CD4-positive, CD25-positive, alpha-beta regulatory T cell (primary cell): ENCODE data around the gene RASL11B. TPM values are rescaled to one million over a fixed set of nuclear protein-coding genes. Genes with fewer than 3 reads are reported as not detected.

Source experiments
- ATAC-seq, 2 donors: fragments of 150-1000 bp; cut with Tn5 transposase; one replicate each; pipeline ENCODE4 v1.10.0; 2021; ENCODE audit warnings: low read depth in 2 of 2, moderate number of reproducible peaks in 2 of 2, moderate library complexity in 1 of 2
- DNase-seq, 3 donors: peaks; one replicate each; pipeline versions ENCODE4 v3.0.0 to v3.0.0-alpha.2; 2012 to 2022; ENCODE audit warnings: mixed read lengths in 1 of 3
- H3K27ac ChIP-seq: one replicate; pipeline ENCODE4 v1.7.0; 2013; ENCODE audit warnings: mild to moderate bottlenecking, low read length; ENCODE audit not compliant: insufficient read depth, poor library complexity, severe bottlenecking
- H3K27me3 ChIP-seq: one replicate; pipeline ENCODE4 v1.7.0; 2013; ENCODE audit warnings: low read length; ENCODE audit not compliant: control insufficient read depth, insufficient read depth
- H3K36me3 ChIP-seq: one replicate; pipeline ENCODE4 v1.7.0; 2013; ENCODE audit warnings: mild to moderate bottlenecking, low read length, moderate library complexity; ENCODE audit not compliant: control insufficient read depth, insufficient read depth
- H3K4me1 ChIP-seq: 2 replicates; pipeline ENCODE4 v1.7.0; 2013; ENCODE audit warnings: mild to moderate bottlenecking, low read length; ENCODE audit not compliant: insufficient read depth, control insufficient read depth, poor library complexity, severe bottlenecking
- H3K4me3 ChIP-seq: one replicate; pipeline ENCODE4 v1.7.0; 2013; ENCODE audit warnings: low read depth, mild to moderate bottlenecking, low read length, moderate library complexity
- H3K9me3 ChIP-seq, 2 experiments: 1 replicate in 1 of 2; 2 replicates in 1 of 2; pipeline ENCODE4 v1.7.0; 2013; ENCODE audit warnings: low read length in 2 of 2, mild to moderate bottlenecking in 1 of 2, moderate library complexity in 1 of 2; ENCODE audit not compliant: control insufficient read depth in 2 of 2
- H3K27ac Mint-ChIP-seq, 3 donors: one replicate each; pipeline ENCODE4 v1.8.0; 2020 to 2022; ENCODE audit warnings: mild to moderate bottlenecking in 3 of 3, mixed read lengths in 3 of 3, moderate library complexity in 2 of 3
- H3K27me3 Mint-ChIP-seq: one replicate; pipeline ENCODE4 v1.8.0; 2022; ENCODE audit warnings: mild to moderate bottlenecking, mixed read lengths
- H3K36me3 Mint-ChIP-seq: one replicate; pipeline ENCODE4 v1.8.0; 2020; ENCODE audit warnings: mixed read lengths
- H3K4me1 Mint-ChIP-seq, 4 donors: one replicate each; pipeline ENCODE4 v1.8.0; 2020 to 2022; ENCODE audit warnings: mixed read lengths in 4 of 4, mild to moderate bottlenecking in 1 of 4
- H3K4me3 Mint-ChIP-seq, 4 donors: one replicate each; pipeline ENCODE4 v1.8.0; 2020 to 2022; ENCODE audit warnings: mild to moderate bottlenecking in 4 of 4, mixed read lengths in 4 of 4, moderate library complexity in 3 of 4
- H3K9me3 Mint-ChIP-seq, 7 donors: one replicate each; pipeline ENCODE4 v1.8.0; 2020 to 2022; ENCODE audit warnings: mixed read lengths in 7 of 7, mild to moderate bottlenecking in 3 of 7, moderate library complexity in 2 of 7
- polyA plus RNA-seq, 4 donors: library from polyadenylated mRNA; unstranded; fragments of 300-500 nt; fragmentation: Illumina TruSeq; gene quantifications; one replicate each; pipeline ENCODE4 v1.2.3, GENCODE V29; 2021
- total RNA-seq: library from RNA; stranded (reverse); gene quantifications from one replicate; pipeline ENCODE4 v1.2.3, GENCODE V29; 2022

The RASL11B gene
- total and polyA plus RNA-seq, 5 donors from 2014 or later, result 0.22 to 0.30 TPM; not detected in 3

DNA sequence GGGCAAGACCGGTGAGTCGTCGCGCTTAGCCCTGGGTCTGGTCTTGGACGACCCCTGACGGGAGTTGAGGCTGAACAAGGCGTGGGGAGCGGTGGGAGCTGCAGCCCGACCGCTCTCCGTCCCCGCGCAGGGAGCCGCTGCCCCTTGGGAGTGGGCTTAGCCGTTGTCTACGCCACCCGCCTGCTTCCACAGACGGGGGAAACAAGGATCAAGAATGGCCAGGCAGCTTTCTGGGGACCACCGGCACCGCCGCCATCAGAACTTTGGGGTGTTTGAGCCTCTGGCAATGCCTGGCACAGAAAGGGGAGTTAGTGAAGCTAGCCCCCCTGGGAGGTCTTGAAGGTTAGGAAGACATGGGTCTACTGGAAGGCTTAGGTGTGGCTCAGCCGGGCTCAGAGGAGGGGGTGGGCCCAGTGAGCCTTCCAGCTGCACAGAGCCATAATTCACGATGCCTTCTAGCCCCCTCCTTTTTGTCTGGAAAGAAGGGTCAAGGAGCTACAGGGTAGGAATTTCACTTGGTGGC, 583 bp downstream of the RASL11B start:
- peaks cover 46% of the 10 kb centered on the region for H3K27me3 Mint-ChIP-seq
- ATAC-seq (no peak), DNase-seq (no peak)
- no peaks in the 10 kb centered on the region for H3K9me3 ChIP-seq
- no peak overlapping the region for H3K4me3 ChIP-seq
- no peak overlapping the region for H3K27ac Mint-ChIP-seq
- peaks cover 0 to 17% (median 7%) of the 10 kb centered on the region in 4 donors for H3K4me1 Mint-ChIP-seq
- H3K4me3 Mint-ChIP-seq, result peak overlapping the region; percentile 38 to 81 (median 64)
- peaks cover 3% of the 10 kb centered on the region for H3K36me3 Mint-ChIP-seq
- no peak overlapping the region for H3K27ac ChIP-seq
- H3K27me3 ChIP-seq, result peaks cover 10% of the 10 kb centered on the region
- peaks cover 14% of the 10 kb centered on the region for H3K4me1 ChIP-seq
- H3K9me3 Mint-ChIP-seq, result peaks cover 0 to 12% (median 0%) of the 10 kb centered on the region in 7 donors
- no peaks in the 10 kb centered on the region for H3K36me3 ChIP-seq

DNA sequence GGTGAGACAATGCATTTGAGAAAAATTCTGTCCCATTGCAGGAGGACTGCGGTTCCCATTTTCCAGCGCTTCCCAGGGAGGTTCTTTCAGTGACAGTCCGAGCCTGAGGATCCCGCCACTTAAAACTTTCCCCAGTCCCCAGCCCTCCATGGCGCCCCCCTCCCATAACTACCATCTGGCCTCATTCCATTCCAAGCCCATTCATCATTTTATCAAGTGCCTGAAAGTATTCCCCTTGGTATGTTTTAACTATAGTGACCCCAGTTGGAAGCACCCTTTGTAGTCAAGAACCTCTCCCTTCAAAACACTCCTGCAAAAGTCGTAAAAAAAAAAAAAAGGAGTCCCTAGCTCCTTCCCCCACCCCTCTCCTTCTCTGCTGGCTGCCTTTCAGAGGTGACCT, 1.2 kb downstream of the RASL11B start:
- Histone ChIP-seq H3K4me3 (no peak overlapping the region), H3K27me3 (peaks cover 9% of the 10 kb centered on the region), H3K9me3 (no peaks in the 10 kb centered on the region), H3K27ac (no peak overlapping the region), H3K4me1 (peaks cover 14% of the 10 kb centered on the region), H3K36me3 (no peaks in the 10 kb centered on the region)
- DNase-seq, result no peak
- Mint-ChIP-seq H3K27ac (no peak overlapping the region), H3K4me1 (peaks cover 0 to 17% (median 7%) of the 10 kb centered on the region in 4 donors), H3K27me3 (peaks cover 40% of the 10 kb centered on the region), H3K4me3 (peak overlapping the region in 3 of 4 donors; percentile 52 to 81 (median 64)), H3K36me3 (peaks cover 3% of the 10 kb centered on the region), H3K9me3 (peaks cover 0 to 7% (median 0%) of the 10 kb centered on the region in 7 donors)
- no peak for ATAC-seq

DNA sequence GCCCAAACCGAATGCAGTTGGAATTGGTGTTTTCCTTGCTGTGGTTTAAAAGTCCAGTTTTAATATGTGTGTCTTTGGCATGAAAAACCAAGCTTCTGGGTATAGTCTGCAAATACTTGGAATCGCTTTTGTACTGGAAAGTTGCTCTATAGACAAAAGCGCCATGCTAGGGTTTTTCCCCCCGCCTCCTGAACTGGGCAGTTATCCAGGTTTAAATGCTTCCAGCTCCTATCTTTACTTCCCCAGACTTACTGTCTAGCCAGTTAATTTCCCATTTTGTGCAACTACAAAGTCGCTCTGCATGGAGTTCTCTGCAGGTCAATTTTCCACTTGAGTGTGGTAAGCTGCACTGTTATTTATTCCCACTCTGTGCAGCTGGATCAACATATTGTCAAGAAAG, 2.7 kb downstream of the RASL11B start:
- H3K9me3 Mint-ChIP-seq, result peaks cover 0 to 3% (median 0%) of the 10 kb centered on the region in 7 donors
- Histone ChIP-seq H3K4me3 (no peak overlapping the region), H3K4me1 (peaks cover 14% of the 10 kb centered on the region), H3K27me3 (peaks cover 7% of the 10 kb centered on the region), H3K27ac (no peak overlapping the region), H3K36me3 (no peaks in the 10 kb centered on the region), H3K9me3 (no peaks in the 10 kb centered on the region)
- no peak for DNase-seq
- no peak for ATAC-seq
- H3K27me3 Mint-ChIP-seq, result peaks cover 36% of the 10 kb centered on the region
- peaks cover 0 to 17% (median 7%) of the 10 kb centered on the region in 4 donors for H3K4me1 Mint-ChIP-seq
- peaks cover 3% of the 10 kb centered on the region for H3K36me3 Mint-ChIP-seq
- no peak overlapping the region for H3K27ac Mint-ChIP-seq
- H3K4me3 Mint-ChIP-seq, result peak overlapping the region in 1 of 4 donors; percentile 53

DNA sequence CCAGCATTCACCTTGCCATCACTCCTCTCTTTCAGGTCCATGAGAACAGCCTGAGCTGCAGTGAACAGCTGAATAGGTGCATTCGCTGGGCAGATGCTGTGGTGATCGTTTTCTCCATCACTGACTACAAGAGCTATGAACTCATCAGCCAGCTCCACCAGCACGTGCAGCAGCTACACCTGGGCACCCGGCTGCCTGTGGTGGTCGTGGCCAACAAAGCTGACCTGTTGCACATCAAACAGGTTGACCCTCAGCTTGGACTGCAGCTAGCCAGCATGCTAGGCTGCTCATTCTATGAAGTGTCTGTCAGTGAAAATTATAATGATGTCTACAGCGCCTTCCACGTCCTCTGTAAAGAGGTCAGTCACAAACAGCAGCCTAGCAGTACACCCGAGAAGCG, 3.2 kb downstream of the RASL11B start:
- Mint-ChIP-seq H3K36me3 (peaks cover 3% of the 10 kb centered on the region), H3K27me3 (peaks cover 31% of the 10 kb centered on the region), H3K4me1 (peaks cover 0 to 17% (median 7%) of the 10 kb centered on the region in 4 donors), H3K4me3 (no peak overlapping the region), H3K9me3 (peaks cover 0 to 3% (median 0%) of the 10 kb centered on the region in 7 donors), H3K27ac (no peak overlapping the region)
- DNase-seq, result no peak
- ATAC-seq, result no peak
- Histone ChIP-seq H3K9me3 (no peaks in the 10 kb centered on the region), H3K27ac (no peak overlapping the region), H3K4me3 (no peak overlapping the region), H3K36me3 (no peaks in the 10 kb centered on the region), H3K27me3 (peaks cover 7% of the 10 kb centered on the region), H3K4me1 (peaks cover 14% of the 10 kb centered on the region)

DNA sequence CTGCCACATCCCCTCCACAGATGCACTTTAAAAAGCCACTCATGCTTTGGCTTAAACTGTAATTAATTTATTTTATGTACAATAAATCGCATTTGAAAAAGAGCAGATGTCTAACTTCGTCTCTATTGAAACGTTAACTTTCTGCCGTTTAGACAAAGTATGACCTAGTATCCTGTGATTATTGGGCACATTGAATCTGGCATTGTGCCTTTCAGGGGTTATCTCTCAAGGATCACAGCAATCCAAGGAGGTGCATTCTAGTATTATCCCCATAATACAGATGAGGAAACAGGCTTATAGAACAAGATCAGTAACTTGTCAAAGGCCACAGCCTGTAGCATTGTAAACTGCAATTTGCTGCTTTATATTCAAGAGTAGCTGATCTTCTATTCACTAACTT, 4.6 kb downstream of the RASL11B start:
- ATAC-seq, result no peak
- H3K4me3 ChIP-seq, result no peak overlapping the region
- H3K9me3 Mint-ChIP-seq, result no peaks in the 10 kb centered on the region
- no peak overlapping the region for H3K27ac Mint-ChIP-seq
- peaks cover 0 to 9% (median 3%) of the 10 kb centered on the region in 4 donors for H3K4me1 Mint-ChIP-seq
- H3K36me3 ChIP-seq, result no peaks in the 10 kb centered on the region
- peaks cover 18% of the 10 kb centered on the region for H3K27me3 Mint-ChIP-seq
- no peak for DNase-seq
- H3K27me3 ChIP-seq, result peaks cover 7% of the 10 kb centered on the region
- no peaks in the 10 kb centered on the region for H3K9me3 ChIP-seq
- H3K27ac ChIP-seq, result no peak overlapping the region
- peaks cover 13% of the 10 kb centered on the region for H3K36me3 Mint-ChIP-seq
- H3K4me3 Mint-ChIP-seq, result no peak overlapping the region
- H3K4me1 ChIP-seq, result peaks cover 9% of the 10 kb centered on the region

DNA sequence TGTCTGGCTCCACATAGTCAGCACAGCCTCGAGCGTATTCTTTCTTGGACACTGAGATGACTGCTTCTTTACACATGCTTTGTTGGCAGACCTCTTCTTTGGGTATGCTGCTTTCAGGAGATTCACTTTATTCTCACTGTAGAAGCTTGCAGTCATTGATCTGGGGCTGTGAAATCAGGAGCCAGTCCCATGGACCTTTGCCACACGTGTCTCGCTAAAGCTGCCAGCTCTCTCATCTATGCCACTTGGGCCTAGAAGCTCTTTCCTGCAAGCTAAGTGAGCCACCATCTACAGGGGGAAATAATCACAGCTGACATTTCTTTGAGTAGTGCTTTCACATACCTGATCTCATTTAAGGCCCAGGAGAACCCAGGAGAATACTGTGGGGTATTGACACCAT, 5.0 kb downstream of the RASL11B start:
- Histone ChIP-seq H3K36me3 (no peaks in the 10 kb centered on the region), H3K4me1 (peaks cover 6% of the 10 kb centered on the region), H3K27me3 (peaks cover 7% of the 10 kb centered on the region), H3K9me3 (no peaks in the 10 kb centered on the region), H3K4me3 (no peak overlapping the region), H3K27ac (no peak overlapping the region)
- peaks cover 14% of the 10 kb centered on the region for H3K36me3 Mint-ChIP-seq
- peaks cover 0 to 9% (median 3%) of the 10 kb centered on the region in 4 donors for H3K4me1 Mint-ChIP-seq
- ATAC-seq (no peak), DNase-seq (no peak)
- no peak overlapping the region for H3K4me3 Mint-ChIP-seq
- H3K27ac Mint-ChIP-seq, result no peak overlapping the region
- H3K27me3 Mint-ChIP-seq, result peaks cover 18% of the 10 kb centered on the region
- no peaks in the 10 kb centered on the region for H3K9me3 Mint-ChIP-seq

GRCh38 chr4:52868133-52868532, 6.0 kb downstream of the RASL11B start:
- Histone ChIP-seq H3K36me3 (no peaks in the 10 kb centered on the region), H3K4me3 (no peak overlapping the region), H3K4me1 (no peaks in the 10 kb centered on the region), H3K27ac (no peak overlapping the region), H3K27me3 (peaks cover 2% of the 10 kb centered on the region), H3K9me3 (no peaks in the 10 kb centered on the region)
- H3K9me3 Mint-ChIP-seq, result no peaks in the 10 kb centered on the region
- peaks cover 0 to 6% (median 3%) of the 10 kb centered on the region in 4 donors for H3K4me1 Mint-ChIP-seq
- H3K4me3 Mint-ChIP-seq, result no peak overlapping the region
- H3K27me3 Mint-ChIP-seq, result peaks cover 10% of the 10 kb centered on the region
- no peak overlapping the region for H3K27ac Mint-ChIP-seq
- DNase-seq, result no peak
- peaks cover 24% of the 10 kb centered on the region for H3K36me3 Mint-ChIP-seq
- no peak for ATAC-seq

GRCh38 chr4:52869196-52869595, 7.1 kb downstream of the RASL11B start:
- peak overlapping the region in 1 of 4 donors; percentile 40 for H3K4me3 Mint-ChIP-seq
- no peak for ATAC-seq
- H3K27ac Mint-ChIP-seq, result no peak overlapping the region

More at GRCh38 chr4:52869196-52869595, 7.1 kb downstream of the RASL11B start:
- Histone ChIP-seq H3K27me3 (no peaks in the 10 kb centered on the region), H3K4me3 (no peak overlapping the region), H3K4me1 (no peaks in the 10 kb centered on the region), H3K9me3 (no peaks in the 10 kb centered on the region), H3K27ac (no peak overlapping the region), H3K36me3 (peaks cover 2% of the 10 kb centered on the region)
- Mint-ChIP-seq H3K36me3 (peaks cover 33% of the 10 kb centered on the region), H3K27me3 (peaks cover 1% of the 10 kb centered on the region), H3K9me3 (no peaks in the 10 kb centered on the region), H3K4me1 (peaks cover 0 to 3% (median 0%) of the 10 kb centered on the region in 4 donors)
- DNase-seq, result no peak
